ENCODE measurements around the gene RPL34.

DNA sequence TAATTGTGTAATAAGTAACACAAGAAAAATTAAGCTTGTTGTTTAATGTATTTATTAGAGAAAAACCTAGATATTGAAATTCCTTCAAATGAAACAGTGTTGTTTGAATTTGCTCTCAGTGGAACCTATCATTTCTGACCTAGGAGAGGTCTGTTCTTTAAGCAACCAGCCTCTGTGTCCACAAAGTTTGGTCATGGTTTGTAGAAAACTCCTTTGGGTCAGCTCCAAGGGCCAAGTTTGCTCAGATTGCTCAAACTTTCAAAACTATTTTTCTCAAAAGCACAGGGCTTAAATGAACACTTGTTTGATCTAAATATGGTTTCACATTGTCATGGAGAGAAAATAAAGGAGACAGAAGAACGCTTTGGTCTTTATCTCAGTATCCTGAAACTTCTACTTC lies 29.6 kb upstream of the RPL34 start:
- TF ChIP-seq CTCF (conservative IDR thresholded peaks at IDR 0.05; ENCODE audit: low read depth, low read length) (no peak), ELK1 (IDR thresholded peaks at IDR 0.05; ENCODE audit: borderline replicate concordance, low read depth, low read length) (no peak), MAZ (IDR thresholded peaks at IDR 0.05; ENCODE audit: borderline replicate concordance, low read depth, low read length) (no peak), POLR2A (IDR thresholded peaks at IDR 0.05; ENCODE audit: low read depth, low read length) (no peak), CEBPB (IDR thresholded peaks at IDR 0.05; ENCODE audit: low read depth, low read length) (no peak)

All from IMR-90 (cell line).